Thymus (tissue), 2 donors: Measurements from ENCODE around the gene NSMF. TPM values are rescaled to one million over a fixed set of nuclear protein-coding genes. Genes with fewer than 3 reads are reported as not detected.

Source experiments
- polyA plus RNA-seq: library from polyadenylated mRNA; stranded (reverse); fragments of 200-250 nt; gene quantifications from one replicate; pipeline ENCODE4 v1.2.3, GENCODE V29; 2013
- total RNA-seq: library from RNA; stranded (reverse); fragments of 120-200 nt; gene quantifications from one replicate; pipeline ENCODE4 v1.2.4, GENCODE V29; 2013
- donor health status: healthy.

The NSMF gene
- total and polyA plus RNA-seq, 2 donors: 14.9 to 77.6 TPM

Other genes starting within 250 kb of the NSMF start
- 0.09 TPM for gene RNF208, start 237.1 kb downstream of the NSMF start, total RNA-seq
- gene RNF208, start 237.1 kb downstream of the NSMF start, polyA plus RNA-seq: 5.3 TPM
- gene CYSRT1, start 234.2 kb downstream of the NSMF start, total RNA-seq: 0.57 TPM
- gene CYSRT1, start 234.2 kb downstream of the NSMF start, polyA plus RNA-seq: 2.8 TPM
- 0.05 TPM for gene RNF224, start 231.8 kb downstream of the NSMF start, total RNA-seq
- 0.16 TPM for gene RNF224, start 231.8 kb downstream of the NSMF start, polyA plus RNA-seq
- not detected for gene SLC34A3, start 228.4 kb downstream of the NSMF start, total RNA-seq
- 0.14 TPM for gene SLC34A3, start 228.4 kb downstream of the NSMF start, polyA plus RNA-seq
- gene TUBB4B, start 218.0 kb downstream of the NSMF start, total RNA-seq: 166 TPM
- gene TUBB4B, start 218.0 kb downstream of the NSMF start, polyA plus RNA-seq: 104 TPM
- 0.09 TPM for gene STPG3, start 208.0 kb downstream of the NSMF start, total RNA-seq
- gene STPG3, start 208.0 kb downstream of the NSMF start, polyA plus RNA-seq: 0.43 TPM
- gene NELFB, start 204.0 kb downstream of the NSMF start, total RNA-seq: 20.4 TPM
- gene NELFB, start 204.0 kb downstream of the NSMF start, polyA plus RNA-seq: 38.8 TPM
- 2.0 TPM for gene TOR4A, start 181.6 kb downstream of the NSMF start, total RNA-seq
- gene TOR4A, start 181.6 kb downstream of the NSMF start, polyA plus RNA-seq: 2.1 TPM
- 3.1 TPM for gene NRARP, start 157.1 kb downstream of the NSMF start, total RNA-seq
- gene NRARP, start 157.1 kb downstream of the NSMF start, polyA plus RNA-seq: 1.6 TPM
- 3.4 TPM for gene EXD3, start 36.2 kb downstream of the NSMF start, total RNA-seq
- 16.8 TPM for gene EXD3, start 36.2 kb downstream of the NSMF start, polyA plus RNA-seq
- gene NOXA1, start 35.9 kb downstream of the NSMF start, total RNA-seq: 1.9 TPM
- 8.4 TPM for gene NOXA1, start 35.9 kb downstream of the NSMF start, polyA plus RNA-seq
- gene ENTPD8, start 18.0 kb downstream of the NSMF start, total RNA-seq: 0.14 TPM
- gene ENTPD8, start 18.0 kb downstream of the NSMF start, polyA plus RNA-seq: 3.8 TPM
- 1.6 TPM for gene PNPLA7, start 91.1 kb upstream of the NSMF start, total RNA-seq
- 11.5 TPM for gene PNPLA7, start 91.1 kb upstream of the NSMF start, polyA plus RNA-seq
- gene MRPL41, start 92.5 kb upstream of the NSMF start, total RNA-seq: 33.3 TPM
- 84.3 TPM for gene MRPL41, start 92.5 kb upstream of the NSMF start, polyA plus RNA-seq
- 26.2 TPM for gene DPH7, start 119.6 kb upstream of the NSMF start, total RNA-seq
- gene DPH7, start 119.6 kb upstream of the NSMF start, polyA plus RNA-seq: 93.1 TPM
- 20.9 TPM for gene ZMYND19, start 131.2 kb upstream of the NSMF start, total RNA-seq
- gene ZMYND19, start 131.2 kb upstream of the NSMF start, polyA plus RNA-seq: 20.7 TPM
- 21.3 TPM for gene ARRDC1, start 146.4 kb upstream of the NSMF start, total RNA-seq
- 109 TPM for gene ARRDC1, start 146.4 kb upstream of the NSMF start, polyA plus RNA-seq
- 37.3 TPM for gene EHMT1, start 159.7 kb upstream of the NSMF start, total RNA-seq
- gene EHMT1, start 159.7 kb upstream of the NSMF start, polyA plus RNA-seq: 56.9 TPM